Nephron progenitor cell (in vitro differentiated cells): ENCODE results near the gene NFE2L1.
A peak's percentile ranks its signal among the peaks of the same experiment; 100 is the strongest.

ENCODE experiments used
- DNase-seq: peaks from one replicate; pipeline ENCODE4 v3.0.0; 2021
- H3K27ac Mint-ChIP-seq: 2 replicates; pipeline ENCODE4 v1.8.0; 2021; ENCODE audit warnings: mild to moderate bottlenecking, moderate library complexity, mixed read lengths
- H3K27me3 Mint-ChIP-seq: 2 replicates; pipeline ENCODE4 v1.8.0; 2021; ENCODE audit warnings: mild to moderate bottlenecking, low read depth, mixed read lengths; ENCODE audit not compliant: poor library complexity
- H3K36me3 Mint-ChIP-seq: 2 replicates; pipeline ENCODE4 v1.8.0; 2021; ENCODE audit warnings: low read depth, mixed read lengths
- H3K4me1 Mint-ChIP-seq: 2 replicates; pipeline ENCODE4 v1.8.0; 2021; ENCODE audit warnings: mixed read lengths
- H3K4me3 Mint-ChIP-seq: 2 replicates; pipeline ENCODE4 v1.8.0; 2021; ENCODE audit warnings: mild to moderate bottlenecking, moderate library complexity, mixed read lengths
- H3K9me3 Mint-ChIP-seq: 2 replicates; pipeline ENCODE4 v1.8.0; 2021; ENCODE audit warnings: mild to moderate bottlenecking, moderate library complexity, mixed read lengths
- TF ChIP-seq, protein P1 (sequence below): fragments of 200-600 bp; sonication (generic); IDR thresholded peaks from 2 replicates; pipeline ENCODE4 v1.5.0; 2021; ENCODE audit warnings: antibody characterized with exemption

The NFE2L1 gene

DNA sequence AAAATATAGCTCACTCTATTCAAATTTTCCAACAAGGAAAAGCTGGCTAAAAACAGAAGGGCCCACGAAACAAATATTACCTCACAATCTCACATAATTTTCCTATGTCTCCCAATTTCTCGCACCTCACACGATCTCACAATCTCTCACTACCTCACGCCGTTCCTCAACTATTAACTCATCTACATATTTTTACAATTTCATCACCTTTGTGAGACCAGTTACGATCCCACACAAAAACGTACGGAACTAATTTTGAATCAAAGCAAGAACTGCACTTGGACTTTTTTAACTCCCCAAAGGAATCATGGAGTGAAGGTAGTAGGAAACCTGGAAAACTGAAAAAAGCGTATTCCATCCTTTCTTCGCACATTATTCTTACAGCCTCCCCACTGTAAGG is 52.0 kb downstream of the NFE2L1 start:
- Mint-ChIP-seq H3K27me3 (peaks cover 5% of the 10 kb centered on the region), H3K4me3 (peak overlapping the region; percentile 100), H3K36me3 (peaks cover 33% of the 10 kb centered on the region), H3K4me1 (peaks cover 18% of the 10 kb centered on the region), H3K9me3 (peaks cover 22% of the 10 kb centered on the region), H3K27ac (peak overlapping the region; percentile 99)
- TF ChIP-seq, protein P1, sequence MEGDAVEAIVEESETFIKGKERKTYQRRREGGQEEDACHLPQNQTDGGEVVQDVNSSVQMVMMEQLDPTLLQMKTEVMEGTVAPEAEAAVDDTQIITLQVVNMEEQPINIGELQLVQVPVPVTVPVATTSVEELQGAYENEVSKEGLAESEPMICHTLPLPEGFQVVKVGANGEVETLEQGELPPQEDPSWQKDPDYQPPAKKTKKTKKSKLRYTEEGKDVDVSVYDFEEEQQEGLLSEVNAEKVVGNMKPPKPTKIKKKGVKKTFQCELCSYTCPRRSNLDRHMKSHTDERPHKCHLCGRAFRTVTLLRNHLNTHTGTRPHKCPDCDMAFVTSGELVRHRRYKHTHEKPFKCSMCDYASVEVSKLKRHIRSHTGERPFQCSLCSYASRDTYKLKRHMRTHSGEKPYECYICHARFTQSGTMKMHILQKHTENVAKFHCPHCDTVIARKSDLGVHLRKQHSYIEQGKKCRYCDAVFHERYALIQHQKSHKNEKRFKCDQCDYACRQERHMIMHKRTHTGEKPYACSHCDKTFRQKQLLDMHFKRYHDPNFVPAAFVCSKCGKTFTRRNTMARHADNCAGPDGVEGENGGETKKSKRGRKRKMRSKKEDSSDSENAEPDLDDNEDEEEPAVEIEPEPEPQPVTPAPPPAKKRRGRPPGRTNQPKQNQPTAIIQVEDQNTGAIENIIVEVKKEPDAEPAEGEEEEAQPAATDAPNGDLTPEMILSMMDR = no peak
- DNase-seq = no peak

DNA sequence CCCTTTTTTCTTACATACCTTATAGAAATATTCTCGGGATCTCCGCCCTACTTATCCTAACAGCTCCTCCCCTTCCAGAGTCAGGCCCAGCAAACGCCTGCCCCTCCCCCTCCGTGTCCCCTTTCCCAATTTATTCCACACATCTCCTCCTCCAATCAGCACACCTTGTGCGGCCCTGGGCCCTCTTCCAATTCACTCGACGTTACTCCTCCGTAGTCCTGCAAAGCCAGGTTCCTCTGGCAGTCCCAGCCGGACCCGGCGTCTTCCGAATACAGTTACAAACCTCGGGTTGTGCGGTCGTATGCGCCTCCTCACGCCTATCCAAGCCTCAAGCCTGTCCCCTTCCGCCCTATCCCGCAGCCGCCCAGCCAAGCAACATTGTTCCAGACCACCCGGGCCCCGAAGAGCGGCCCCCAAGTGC is 52.4 kb downstream of the NFE2L1 start:
- peaks cover 5% of the 10 kb centered on the region for H3K27me3 Mint-ChIP-seq
- peak; percentile 73 for DNase-seq
- H3K36me3 Mint-ChIP-seq = peaks cover 28% of the 10 kb centered on the region
- H3K4me1 Mint-ChIP-seq = peaks cover 18% of the 10 kb centered on the region
- H3K27ac Mint-ChIP-seq = peak overlapping the region; percentile 99
- TF ChIP-seq, protein P1 = no peak
- peaks cover 22% of the 10 kb centered on the region for H3K9me3 Mint-ChIP-seq
- H3K4me3 Mint-ChIP-seq = peak overlapping the region; percentile 100

DNA sequence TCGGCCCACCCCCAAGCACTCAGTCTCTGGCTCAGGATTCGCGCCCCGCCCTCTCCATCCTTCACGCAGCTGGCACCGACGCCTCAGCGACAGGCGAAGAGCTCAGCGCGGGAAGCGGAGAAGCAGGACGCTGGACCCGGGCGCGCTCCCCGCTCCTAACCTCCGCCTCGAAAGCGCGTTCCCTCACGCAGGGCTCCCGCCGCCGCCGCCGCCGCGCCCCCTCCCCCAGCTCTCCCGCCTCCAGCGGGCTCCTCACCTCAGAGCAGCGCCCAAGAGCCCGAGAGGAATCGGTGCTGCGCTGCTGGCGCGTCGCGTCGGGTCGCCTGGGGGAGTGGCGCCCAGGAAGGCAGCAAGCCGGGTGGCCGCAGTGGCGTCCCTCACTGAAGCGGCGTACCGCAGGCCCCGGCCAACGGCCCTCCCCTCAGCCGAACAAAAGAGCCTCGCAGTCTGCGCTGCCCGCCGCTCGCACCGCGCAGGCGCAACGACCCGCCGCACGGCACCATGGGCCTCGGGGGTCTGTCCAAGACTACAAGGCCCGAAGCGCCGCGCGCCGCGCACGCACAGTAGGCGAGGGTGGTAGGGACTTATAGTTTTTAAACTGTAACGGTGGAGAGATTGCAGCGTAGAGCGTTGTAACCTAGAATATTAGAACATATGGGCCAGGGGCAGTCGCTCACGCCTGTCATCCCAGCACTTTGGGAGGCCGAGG is 53.0 kb downstream of the NFE2L1 start, which contains the start of gene CBX1:
TSS of gene CBX1 (minus strand) at position 467 of the 709 bp plus-strand sequence. CDS start 24,474 bp downstream, outside the sequence.
- peak; percentile 90 for DNase-seq
- H3K4me3 Mint-ChIP-seq = peak within 1 kb of the TSS; percentile 100
- peaks cover 5% of the 10 kb centered on the region for H3K27me3 Mint-ChIP-seq
- H3K9me3 Mint-ChIP-seq = peaks cover 22% of the 10 kb centered on the region
- H3K27ac Mint-ChIP-seq = peak within 1 kb of the TSS; percentile 99
- TF ChIP-seq, protein P1 = no peak
- H3K36me3 Mint-ChIP-seq = peaks cover 23% of the 10 kb centered on the region
- peaks cover 18% of the 10 kb centered on the region for H3K4me1 Mint-ChIP-seq

DNA sequence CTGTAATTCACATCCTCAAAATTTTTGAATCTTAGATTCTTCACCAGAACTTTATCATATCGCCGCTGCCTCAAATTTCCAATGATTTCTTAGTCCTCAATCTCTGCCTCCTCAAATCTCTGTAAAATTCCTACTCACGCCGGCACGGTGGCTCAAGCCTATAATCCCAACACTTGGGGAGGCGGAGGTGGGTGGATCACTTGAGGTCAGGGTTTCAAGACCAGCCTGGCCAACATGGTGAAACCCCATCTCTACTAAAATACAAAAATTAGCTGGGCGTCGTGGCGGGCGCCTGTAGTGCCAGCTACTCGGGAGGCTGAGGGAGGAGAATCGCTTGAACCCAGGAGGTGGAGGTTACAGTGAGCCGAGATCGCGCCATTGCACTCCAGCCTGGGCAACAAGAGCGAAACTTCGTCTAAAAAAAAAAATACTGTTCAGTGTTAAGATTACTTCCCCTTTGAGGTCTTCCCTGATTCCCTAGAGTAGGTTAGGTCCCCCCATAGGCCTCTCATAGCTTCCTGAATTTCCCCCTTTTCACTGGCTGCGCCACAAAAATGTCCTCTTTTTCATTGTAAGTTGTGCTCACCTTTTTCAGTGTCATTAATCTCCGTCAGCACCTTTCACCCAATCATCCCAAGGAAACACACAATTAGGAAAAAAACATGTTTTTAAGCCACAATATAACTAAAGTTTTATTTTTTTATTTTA is 54.0 kb downstream of the NFE2L1 start:
- Mint-ChIP-seq H3K36me3 (peaks cover 21% of the 10 kb centered on the region), H3K27me3 (peaks cover 5% of the 10 kb centered on the region), H3K4me3 (peak overlapping the region; percentile 100), H3K27ac (no peak overlapping the region), H3K4me1 (peaks cover 18% of the 10 kb centered on the region), H3K9me3 (peaks cover 22% of the 10 kb centered on the region)
- TF ChIP-seq, protein P1 = no peak
- no peak for DNase-seq

DNA sequence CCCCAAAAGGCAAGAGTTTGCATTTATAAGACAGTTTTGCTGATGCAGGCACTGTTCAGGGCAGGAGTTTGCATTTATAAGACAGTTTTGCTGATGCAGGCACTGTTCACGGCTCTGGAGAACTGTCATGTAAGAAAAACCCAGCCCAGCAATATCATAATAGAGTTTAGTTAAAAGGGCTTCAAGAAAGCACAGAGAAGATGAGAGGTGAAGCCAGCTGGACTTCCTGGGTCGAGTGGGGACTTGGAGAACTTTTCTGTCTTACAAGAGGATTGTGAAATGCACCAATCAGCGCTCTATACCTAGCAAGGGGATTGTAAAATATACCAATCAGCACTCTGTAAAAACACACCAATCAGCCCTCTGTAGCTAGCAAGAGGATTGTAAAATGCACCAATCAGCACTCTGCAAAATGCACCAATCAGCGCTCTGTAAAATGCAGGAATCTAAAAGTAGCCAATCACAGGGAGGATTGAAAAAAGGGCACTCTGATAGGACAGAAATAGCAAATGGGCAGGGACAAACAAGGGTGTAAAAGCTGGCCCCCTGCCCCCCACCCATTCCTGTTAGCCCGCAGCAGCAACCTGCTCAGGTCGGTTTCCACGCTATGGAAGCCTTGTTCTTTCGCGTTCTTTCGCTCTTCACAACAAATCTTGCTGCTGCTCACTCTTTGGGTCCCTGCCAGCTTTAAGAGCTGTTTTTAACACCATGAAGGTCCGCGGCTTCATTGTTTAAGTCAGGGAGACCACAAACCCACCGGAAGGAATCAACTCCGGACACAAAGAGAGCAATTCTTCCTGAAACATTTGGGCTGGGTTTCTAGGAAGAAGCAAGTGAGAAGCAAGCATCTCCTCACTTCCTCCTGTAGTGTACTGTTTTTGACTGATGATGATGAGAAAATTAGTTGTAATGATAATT is 54.9 kb downstream of the NFE2L1 start:
- no peak for DNase-seq
- Mint-ChIP-seq H3K36me3 (peaks cover 19% of the 10 kb centered on the region), H3K27me3 (peaks cover 5% of the 10 kb centered on the region), H3K27ac (no peak overlapping the region), H3K4me3 (no peak overlapping the region), H3K4me1 (peaks cover 22% of the 10 kb centered on the region), H3K9me3 (peaks cover 22% of the 10 kb centered on the region)
- TF ChIP-seq, protein P1 = no peak
